Endodermal cell (in vitro differentiated cells): ENCODE data around the gene ZBTB8OS. TPM values are rescaled to one million over a fixed set of nuclear protein-coding genes. Genes with fewer than 3 reads are reported as not detected.

Source experiments
- DNase-seq: peaks from one replicate; pipeline ENCODE4 v3.0.0-alpha.2; 2017
- H3K27ac ChIP-seq: 2 replicates; pipeline ENCODE4 v1.5.1; 2013; ENCODE audit warnings: mild to moderate bottlenecking, low read depth, low read length, moderate library complexity
- H3K27me3 ChIP-seq: 2 replicates; pipeline ENCODE4 v1.6.1; 2013; ENCODE audit warnings: mild to moderate bottlenecking, low read length, moderate library complexity; ENCODE audit not compliant: insufficient read depth, control insufficient read depth, poor library complexity, severe bottlenecking
- H3K36me3 ChIP-seq: 2 replicates; pipeline ENCODE4 v1.7.0; 2013; ENCODE audit warnings: mild to moderate bottlenecking, low read length, moderate library complexity; ENCODE audit not compliant: control insufficient read depth, insufficient read depth
- H3K4me1 ChIP-seq: one replicate; pipeline ENCODE4 v1.7.0; 2013; ENCODE audit warnings: low read length; ENCODE audit not compliant: control insufficient read depth, insufficient read depth
- H3K4me3 ChIP-seq: 2 replicates; pipeline ENCODE4 v1.5.1; 2013; ENCODE audit warnings: mild to moderate bottlenecking, low read length, moderate library complexity
- H3K9ac ChIP-seq: 2 replicates; pipeline ENCODE4 v1.6.1; 2013; ENCODE audit warnings: mild to moderate bottlenecking, low read length, moderate library complexity; ENCODE audit not compliant: poor library complexity, severe bottlenecking; ENCODE audit errors: extremely low read depth
- H3K9me3 ChIP-seq: 2 replicates; pipeline ENCODE4 v1.6.1; 2013; ENCODE audit warnings: mild to moderate bottlenecking, low read length, moderate library complexity; ENCODE audit not compliant: control insufficient read depth
- H3K27ac Mint-ChIP-seq: 2 replicates; pipeline ENCODE4 v1.8.0; 2020; ENCODE audit warnings: mixed read lengths
- H3K27me3 Mint-ChIP-seq: 2 replicates; pipeline ENCODE4 v1.8.0; 2021; ENCODE audit warnings: mild to moderate bottlenecking, mixed read lengths; ENCODE audit not compliant: insufficient read depth
- H3K36me3 Mint-ChIP-seq: 2 replicates; pipeline ENCODE4 v1.8.0; 2020; ENCODE audit warnings: low read depth, mixed read lengths
- H3K4me1 Mint-ChIP-seq: 2 replicates; pipeline ENCODE4 v1.8.0; 2020; ENCODE audit warnings: mixed read lengths
- H3K4me3 Mint-ChIP-seq: 2 replicates; pipeline ENCODE4 v1.8.0; 2020; ENCODE audit warnings: mild to moderate bottlenecking, moderate library complexity, mixed read lengths
- H3K9me3 Mint-ChIP-seq: 2 replicates; pipeline ENCODE4 v1.8.0; 2020; ENCODE audit warnings: mild to moderate bottlenecking, mixed read lengths
- WGBS, 2 experiments: methylation state at CpG; one replicate each; pipeline versions ENCODE4 v1.1.5 to v1.1.7; 2013; ENCODE audit warnings: missing lambda C conversion rate in 2 of 2, mixed read lengths in 1 of 2; ENCODE audit not compliant: insufficient coverage in 1 of 2, insufficient read length in 1 of 2; 5-methylcytosine and 5-hydroxymethylcytosine counted together
- total RNA-seq, 2 donors: library from RNA; stranded (reverse); fragmentation: NEBNext Ultra II Directional in 1 of 2; extraction: Animal tissue kit (Norgen Biotek cat#: 25700) in 1 of 2; gene quantifications; 2 replicates in 1 of 2; 3 replicates in 1 of 2; pipeline ENCODE4 v1.2.1, GENCODE V29; 2021
- TF ChIP-seq, protein P1 (sequence below): fragments of 200-600 bp; sonication (generic); conservative IDR thresholded peaks from 2 replicates; pipeline ENCODE4 v1.5.0; 2021; ENCODE audit warnings: antibody characterized with exemption, mild to moderate bottlenecking

ZBTB8OS gene
- total RNA-seq, 2 donors from 2014 or later, result 85.1 to 99.4 TPM

GRCh38 chr1:32639489-32640075 is 10.8 kb downstream of the ZBTB8OS start:
- WGBS, 2 experiments, result 86 to 97% methylated on average over 1 of the region's 1 CpG
- peaks cover 37% of the 10 kb centered on the region for H3K36me3 ChIP-seq
- Mint-ChIP-seq H3K4me3 (no peak overlapping the region), H3K27me3 (no peaks in the 10 kb centered on the region), H3K36me3 (peaks cover 23% of the 10 kb centered on the region), H3K4me1 (peaks cover 30% of the 10 kb centered on the region), H3K9me3 (no peaks in the 10 kb centered on the region), H3K27ac (no peak overlapping the region)
- H3K27ac ChIP-seq, result no peak overlapping the region
- DNase-seq, result no peak
- H3K9me3 ChIP-seq, result no peaks in the 10 kb centered on the region
- no peaks in the 10 kb centered on the region for H3K27me3 ChIP-seq
- peaks cover 3% of the 10 kb centered on the region for H3K4me1 ChIP-seq
- H3K4me3 ChIP-seq, result no peak overlapping the region
- TF ChIP-seq, protein P1, sequence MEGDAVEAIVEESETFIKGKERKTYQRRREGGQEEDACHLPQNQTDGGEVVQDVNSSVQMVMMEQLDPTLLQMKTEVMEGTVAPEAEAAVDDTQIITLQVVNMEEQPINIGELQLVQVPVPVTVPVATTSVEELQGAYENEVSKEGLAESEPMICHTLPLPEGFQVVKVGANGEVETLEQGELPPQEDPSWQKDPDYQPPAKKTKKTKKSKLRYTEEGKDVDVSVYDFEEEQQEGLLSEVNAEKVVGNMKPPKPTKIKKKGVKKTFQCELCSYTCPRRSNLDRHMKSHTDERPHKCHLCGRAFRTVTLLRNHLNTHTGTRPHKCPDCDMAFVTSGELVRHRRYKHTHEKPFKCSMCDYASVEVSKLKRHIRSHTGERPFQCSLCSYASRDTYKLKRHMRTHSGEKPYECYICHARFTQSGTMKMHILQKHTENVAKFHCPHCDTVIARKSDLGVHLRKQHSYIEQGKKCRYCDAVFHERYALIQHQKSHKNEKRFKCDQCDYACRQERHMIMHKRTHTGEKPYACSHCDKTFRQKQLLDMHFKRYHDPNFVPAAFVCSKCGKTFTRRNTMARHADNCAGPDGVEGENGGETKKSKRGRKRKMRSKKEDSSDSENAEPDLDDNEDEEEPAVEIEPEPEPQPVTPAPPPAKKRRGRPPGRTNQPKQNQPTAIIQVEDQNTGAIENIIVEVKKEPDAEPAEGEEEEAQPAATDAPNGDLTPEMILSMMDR, result no peak
- no peak overlapping the region for H3K9ac ChIP-seq

GRCh38 chr1:32636914-32637645 is 13.3 kb downstream of the ZBTB8OS start:
- Mint-ChIP-seq H3K4me3 (no peak overlapping the region), H3K4me1 (peaks cover 19% of the 10 kb centered on the region), H3K36me3 (peaks cover 42% of the 10 kb centered on the region), H3K9me3 (no peaks in the 10 kb centered on the region), H3K27me3 (no peaks in the 10 kb centered on the region), H3K27ac (peak overlapping the region; percentile 83)
- WGBS, 2 experiments, result 76 to 77% methylated on average over 14 to 16 of the region's 16 CpGs
- Histone ChIP-seq H3K9ac (no peak overlapping the region), H3K36me3 (peaks cover 59% of the 10 kb centered on the region), H3K4me1 (peaks cover 3% of the 10 kb centered on the region), H3K4me3 (no peak overlapping the region), H3K27me3 (no peaks in the 10 kb centered on the region), H3K9me3 (no peaks in the 10 kb centered on the region), H3K27ac (peak overlapping the region; percentile 19)
- DNase-seq, result no peak
- TF ChIP-seq, protein P1, result no peak

GRCh38 chr1:32635508-32636277 is 14.7 kb downstream of the ZBTB8OS start:
- no peaks in the 10 kb centered on the region for H3K9me3 Mint-ChIP-seq
- no peaks in the 10 kb centered on the region for H3K27me3 Mint-ChIP-seq
- H3K4me1 Mint-ChIP-seq, result peaks cover 16% of the 10 kb centered on the region
- WGBS, 2 experiments, result 95 to 96% methylated on average over 4 to 8 of the region's 8 CpGs
- Histone ChIP-seq H3K4me3 (no peak overlapping the region), H3K36me3 (peaks cover 65% of the 10 kb centered on the region), H3K27ac (no peak overlapping the region), H3K27me3 (no peaks in the 10 kb centered on the region), H3K9me3 (no peaks in the 10 kb centered on the region), H3K4me1 (peaks cover 3% of the 10 kb centered on the region), H3K9ac (no peak overlapping the region)
- peaks cover 46% of the 10 kb centered on the region for H3K36me3 Mint-ChIP-seq
- H3K4me3 Mint-ChIP-seq, result no peak overlapping the region
- TF ChIP-seq, protein P1, result no peak
- DNase-seq, result no peak
- H3K27ac Mint-ChIP-seq, result peak overlapping the region; percentile 8
